ENCODE results near the gene PKNOX2. TPM values are rescaled to one million over a fixed set of nuclear protein-coding genes. Genes with fewer than 3 reads are reported as not detected.

The PKNOX2 gene
- total RNA-seq, 1 experiment from 2014 or later, result not detected

DNA sequence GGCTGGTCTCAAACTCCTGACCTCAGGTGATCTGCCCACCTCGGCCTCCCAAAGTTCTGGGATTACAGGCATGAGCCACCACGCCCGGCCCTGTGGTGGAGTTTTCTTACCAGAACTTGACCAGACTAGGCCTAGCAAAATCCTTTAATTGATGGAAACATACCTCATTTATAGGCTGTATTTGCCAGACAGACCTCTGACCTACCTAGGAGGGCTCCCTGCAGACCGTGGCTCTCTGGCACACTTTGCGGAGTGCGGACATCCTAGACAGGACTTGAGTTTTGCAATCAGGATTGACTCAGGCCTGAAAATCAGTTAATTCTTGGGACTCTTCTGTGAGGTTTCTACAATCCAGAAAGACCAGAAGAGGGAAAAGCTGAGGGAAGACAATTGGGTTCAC, 278.4 kb downstream of the PKNOX2 start:
- H3K9me3 Mint-ChIP-seq (ENCODE audit: low read depth, unreplicated experiment), result no peaks in the 10 kb centered on the region
- peaks cover 31% of the 10 kb centered on the region for H3K27me3 Mint-ChIP-seq (ENCODE audit: unreplicated experiment)
- DNase-seq, result no peak
- CTCF ChIA-PET, result no interaction called here
- no peak overlapping the region for H3K4me3 Mint-ChIP-seq (ENCODE audit: low read depth, unreplicated experiment)
- BruUV-seq (replicated peaks), result no TSS peak
- no peaks in the 10 kb centered on the region for H3K36me3 Mint-ChIP-seq (ENCODE audit: insufficient read depth, unreplicated experiment)
- intact Hi-C loops (cut with micrococcal nuclease; ENCODE audit: unreplicated experiment), result no loop called here
- TF ChIP-seq, protein P1, sequence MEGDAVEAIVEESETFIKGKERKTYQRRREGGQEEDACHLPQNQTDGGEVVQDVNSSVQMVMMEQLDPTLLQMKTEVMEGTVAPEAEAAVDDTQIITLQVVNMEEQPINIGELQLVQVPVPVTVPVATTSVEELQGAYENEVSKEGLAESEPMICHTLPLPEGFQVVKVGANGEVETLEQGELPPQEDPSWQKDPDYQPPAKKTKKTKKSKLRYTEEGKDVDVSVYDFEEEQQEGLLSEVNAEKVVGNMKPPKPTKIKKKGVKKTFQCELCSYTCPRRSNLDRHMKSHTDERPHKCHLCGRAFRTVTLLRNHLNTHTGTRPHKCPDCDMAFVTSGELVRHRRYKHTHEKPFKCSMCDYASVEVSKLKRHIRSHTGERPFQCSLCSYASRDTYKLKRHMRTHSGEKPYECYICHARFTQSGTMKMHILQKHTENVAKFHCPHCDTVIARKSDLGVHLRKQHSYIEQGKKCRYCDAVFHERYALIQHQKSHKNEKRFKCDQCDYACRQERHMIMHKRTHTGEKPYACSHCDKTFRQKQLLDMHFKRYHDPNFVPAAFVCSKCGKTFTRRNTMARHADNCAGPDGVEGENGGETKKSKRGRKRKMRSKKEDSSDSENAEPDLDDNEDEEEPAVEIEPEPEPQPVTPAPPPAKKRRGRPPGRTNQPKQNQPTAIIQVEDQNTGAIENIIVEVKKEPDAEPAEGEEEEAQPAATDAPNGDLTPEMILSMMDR (IDR thresholded peaks at IDR 0.05; ENCODE audit: unreplicated experiment), result no peak
- H3K4me1 Mint-ChIP-seq (ENCODE audit: low read depth, unreplicated experiment), result peaks cover 11% of the 10 kb centered on the region
- H3K27ac Mint-ChIP-seq (ENCODE audit: unreplicated experiment), result no peak overlapping the region

DNA sequence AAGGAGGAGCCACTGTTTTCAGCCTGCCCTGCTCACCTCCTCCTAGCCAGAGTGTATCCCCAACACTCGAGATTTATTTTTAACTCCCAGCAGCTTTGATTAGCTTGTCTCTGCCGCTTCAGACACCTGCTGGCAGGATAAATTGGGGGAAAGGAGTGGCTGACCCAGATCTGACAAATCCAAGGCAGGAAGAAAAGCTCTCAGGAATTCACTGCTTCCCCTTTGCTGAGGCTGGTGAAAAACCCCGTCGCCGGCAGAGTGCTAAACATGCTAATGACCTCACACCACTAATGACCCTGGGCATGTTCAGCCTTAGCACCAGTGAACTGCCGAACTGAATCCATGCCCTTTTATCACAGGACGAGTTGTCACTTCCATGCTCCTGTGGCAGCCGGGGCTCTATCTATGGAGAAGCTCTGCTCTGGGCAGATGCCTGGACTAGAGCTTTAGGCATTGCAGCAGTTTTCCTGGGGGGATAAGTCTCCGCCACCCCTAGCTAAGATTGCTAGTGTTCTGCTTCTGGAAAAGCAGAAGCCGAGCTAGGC, 279.3 kb downstream of the PKNOX2 start:
- Mint-ChIP-seq H3K36me3 (ENCODE audit: insufficient read depth, unreplicated experiment) (no peaks in the 10 kb centered on the region), H3K9me3 (ENCODE audit: low read depth, unreplicated experiment) (no peaks in the 10 kb centered on the region), H3K27ac (ENCODE audit: unreplicated experiment) (no peak overlapping the region), H3K27me3 (ENCODE audit: unreplicated experiment) (peaks cover 22% of the 10 kb centered on the region), H3K4me3 (ENCODE audit: low read depth, unreplicated experiment) (no peak overlapping the region), H3K4me1 (ENCODE audit: low read depth, unreplicated experiment) (peaks cover 11% of the 10 kb centered on the region)
- intact Hi-C loops (cut with micrococcal nuclease; ENCODE audit: unreplicated experiment), result no loop called here
- CTCF ChIA-PET, result no interaction called here
- no TSS peak for BruUV-seq (replicated peaks)
- TF ChIP-seq, protein P1 (IDR thresholded peaks at IDR 0.05; ENCODE audit: unreplicated experiment), result no peak
- no peak for DNase-seq

DNA sequence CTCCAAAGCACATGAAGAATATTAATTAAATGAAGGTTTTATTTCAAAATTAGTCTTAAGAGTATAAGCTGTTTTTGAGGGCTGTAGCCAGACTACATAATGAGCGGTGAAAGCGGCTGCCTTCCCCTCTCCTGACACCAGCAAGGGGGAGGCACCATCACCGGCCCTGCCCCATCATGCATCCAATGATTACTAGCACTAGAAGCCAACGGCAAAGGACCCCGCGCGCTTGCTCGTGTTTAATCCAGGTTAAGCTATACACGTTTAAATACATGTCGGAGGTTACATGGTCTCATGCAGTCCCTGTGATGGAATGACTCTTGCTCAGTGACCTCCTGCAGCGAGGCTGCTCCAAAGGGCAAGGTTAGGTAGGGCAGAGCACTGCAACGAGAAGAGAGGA, 281.2 kb downstream of the PKNOX2 start:
- intact Hi-C loops (cut with micrococcal nuclease; ENCODE audit: unreplicated experiment), result no loop called here
- TF ChIP-seq, protein P1 (IDR thresholded peaks at IDR 0.05; ENCODE audit: unreplicated experiment), result no peak
- no TSS peak for BruUV-seq (replicated peaks)
- Mint-ChIP-seq H3K36me3 (ENCODE audit: insufficient read depth, unreplicated experiment) (no peaks in the 10 kb centered on the region), H3K4me1 (ENCODE audit: low read depth, unreplicated experiment) (peaks cover 11% of the 10 kb centered on the region), H3K27ac (ENCODE audit: unreplicated experiment) (no peak overlapping the region), H3K4me3 (ENCODE audit: low read depth, unreplicated experiment) (no peak overlapping the region), H3K27me3 (ENCODE audit: unreplicated experiment) (peaks cover 14% of the 10 kb centered on the region), H3K9me3 (ENCODE audit: low read depth, unreplicated experiment) (no peaks in the 10 kb centered on the region)
- CTCF ChIA-PET, result interaction anchor here (0.6 kb wide), 1 partner anchor 122 kb away, joined by 6 read pairs; no protein-coding TSS in a partner anchor
- no peak for DNase-seq

DNA sequence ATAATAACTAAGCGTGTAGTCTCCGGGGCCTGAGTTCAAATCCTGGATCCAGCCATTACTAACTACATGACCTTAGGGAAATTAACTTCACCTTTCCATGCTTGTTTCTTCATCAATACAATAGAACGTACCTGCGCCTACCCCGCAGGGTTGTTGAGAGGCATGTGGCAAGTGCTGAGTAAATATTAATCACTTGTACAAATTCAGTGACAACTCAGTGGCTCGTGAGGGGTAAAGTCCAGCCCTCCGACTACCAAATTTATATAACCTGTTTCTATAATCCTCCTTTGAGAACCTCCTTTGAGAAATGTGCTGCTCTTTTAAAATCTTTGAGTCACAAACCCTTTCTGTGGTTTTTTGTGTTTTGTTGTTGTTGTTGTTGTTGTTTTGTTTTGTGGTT, 281.7 kb downstream of the PKNOX2 start:
- intact Hi-C loops (cut with micrococcal nuclease; ENCODE audit: unreplicated experiment), result no loop called here
- BruUV-seq (replicated peaks), result no TSS peak
- Mint-ChIP-seq H3K27me3 (ENCODE audit: unreplicated experiment) (peaks cover 8% of the 10 kb centered on the region), H3K9me3 (ENCODE audit: low read depth, unreplicated experiment) (no peaks in the 10 kb centered on the region), H3K27ac (ENCODE audit: unreplicated experiment) (no peak overlapping the region), H3K4me3 (ENCODE audit: low read depth, unreplicated experiment) (no peak overlapping the region), H3K36me3 (ENCODE audit: insufficient read depth, unreplicated experiment) (no peaks in the 10 kb centered on the region), H3K4me1 (ENCODE audit: low read depth, unreplicated experiment) (peaks cover 11% of the 10 kb centered on the region)
- DNase-seq, result no peak
- TF ChIP-seq, protein P1 (IDR thresholded peaks at IDR 0.05; ENCODE audit: unreplicated experiment), result no peak
- CTCF ChIA-PET, result no interaction called here
